GM12872 (cell line): ENCODE data around the gene TST.
A peak's percentile ranks its signal among the peaks of the same experiment; 100 is the strongest.

Experiments used
- TF ChIP-seq, protein P1 (sequence below): IDR thresholded peaks from 3 replicates; pipeline ENCODE4 v1.5.1; 2011; ENCODE audit warnings: low read depth, mild to moderate bottlenecking, low read length, moderate library complexity; ENCODE audit not compliant: insufficient read depth

TST gene

GRCh38 chr22:37045958-37046357 is 26.7 kb upstream of the TST start:
- TF ChIP-seq, protein P1, sequence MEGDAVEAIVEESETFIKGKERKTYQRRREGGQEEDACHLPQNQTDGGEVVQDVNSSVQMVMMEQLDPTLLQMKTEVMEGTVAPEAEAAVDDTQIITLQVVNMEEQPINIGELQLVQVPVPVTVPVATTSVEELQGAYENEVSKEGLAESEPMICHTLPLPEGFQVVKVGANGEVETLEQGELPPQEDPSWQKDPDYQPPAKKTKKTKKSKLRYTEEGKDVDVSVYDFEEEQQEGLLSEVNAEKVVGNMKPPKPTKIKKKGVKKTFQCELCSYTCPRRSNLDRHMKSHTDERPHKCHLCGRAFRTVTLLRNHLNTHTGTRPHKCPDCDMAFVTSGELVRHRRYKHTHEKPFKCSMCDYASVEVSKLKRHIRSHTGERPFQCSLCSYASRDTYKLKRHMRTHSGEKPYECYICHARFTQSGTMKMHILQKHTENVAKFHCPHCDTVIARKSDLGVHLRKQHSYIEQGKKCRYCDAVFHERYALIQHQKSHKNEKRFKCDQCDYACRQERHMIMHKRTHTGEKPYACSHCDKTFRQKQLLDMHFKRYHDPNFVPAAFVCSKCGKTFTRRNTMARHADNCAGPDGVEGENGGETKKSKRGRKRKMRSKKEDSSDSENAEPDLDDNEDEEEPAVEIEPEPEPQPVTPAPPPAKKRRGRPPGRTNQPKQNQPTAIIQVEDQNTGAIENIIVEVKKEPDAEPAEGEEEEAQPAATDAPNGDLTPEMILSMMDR = peak; percentile 67

GRCh38 chr22:37044634-37045625 is 25.7 kb upstream of the TST start:
- TF ChIP-seq, protein P1 = no peak

GRCh38 chr22:37043828-37044538 is 24.7 kb upstream of the TST start:
- TF ChIP-seq, protein P1 = peak; percentile 88

DNA sequence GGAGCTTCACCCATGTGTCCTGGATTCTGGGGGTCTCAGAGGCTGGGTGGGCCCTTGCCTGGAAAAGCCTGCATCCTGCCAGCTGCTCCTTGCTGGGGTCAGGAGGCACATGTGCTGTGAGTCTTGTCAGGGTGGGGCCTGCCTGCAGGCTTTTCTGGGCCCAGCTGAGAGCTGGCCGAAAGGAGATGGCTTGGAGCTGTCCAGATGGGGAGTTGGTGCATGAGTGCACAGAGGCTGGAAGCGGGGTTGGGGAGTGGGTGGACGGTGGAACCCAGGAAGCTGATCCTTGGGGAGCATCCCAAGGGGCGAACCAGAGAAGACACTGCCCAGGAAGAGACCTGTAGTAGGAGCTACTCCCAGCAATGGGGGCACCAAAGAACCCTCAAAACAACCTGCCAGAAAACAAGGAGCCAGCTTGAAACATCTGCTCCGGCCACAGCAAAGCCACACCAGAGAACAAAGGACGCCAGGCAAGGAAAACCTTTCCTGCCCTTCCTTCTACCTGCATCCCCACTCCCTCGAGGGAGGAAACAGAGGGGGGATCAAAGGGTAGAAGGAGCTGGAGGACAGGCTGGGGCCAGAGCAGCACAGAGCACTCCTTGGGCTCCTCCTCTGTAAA is 24.1 kb upstream of the TST start:
- TF ChIP-seq, protein P1 = no peak

GRCh38 chr22:37039466-37039865 is 20.2 kb upstream of the TST start:
- TF ChIP-seq, protein P1 = no peak

GRCh38 chr22:37037669-37038068 is 18.4 kb upstream of the TST start:
- TF ChIP-seq, protein P1 = no peak
